ENCODE results near the gene MPC1.

The MPC1 gene

DNA sequence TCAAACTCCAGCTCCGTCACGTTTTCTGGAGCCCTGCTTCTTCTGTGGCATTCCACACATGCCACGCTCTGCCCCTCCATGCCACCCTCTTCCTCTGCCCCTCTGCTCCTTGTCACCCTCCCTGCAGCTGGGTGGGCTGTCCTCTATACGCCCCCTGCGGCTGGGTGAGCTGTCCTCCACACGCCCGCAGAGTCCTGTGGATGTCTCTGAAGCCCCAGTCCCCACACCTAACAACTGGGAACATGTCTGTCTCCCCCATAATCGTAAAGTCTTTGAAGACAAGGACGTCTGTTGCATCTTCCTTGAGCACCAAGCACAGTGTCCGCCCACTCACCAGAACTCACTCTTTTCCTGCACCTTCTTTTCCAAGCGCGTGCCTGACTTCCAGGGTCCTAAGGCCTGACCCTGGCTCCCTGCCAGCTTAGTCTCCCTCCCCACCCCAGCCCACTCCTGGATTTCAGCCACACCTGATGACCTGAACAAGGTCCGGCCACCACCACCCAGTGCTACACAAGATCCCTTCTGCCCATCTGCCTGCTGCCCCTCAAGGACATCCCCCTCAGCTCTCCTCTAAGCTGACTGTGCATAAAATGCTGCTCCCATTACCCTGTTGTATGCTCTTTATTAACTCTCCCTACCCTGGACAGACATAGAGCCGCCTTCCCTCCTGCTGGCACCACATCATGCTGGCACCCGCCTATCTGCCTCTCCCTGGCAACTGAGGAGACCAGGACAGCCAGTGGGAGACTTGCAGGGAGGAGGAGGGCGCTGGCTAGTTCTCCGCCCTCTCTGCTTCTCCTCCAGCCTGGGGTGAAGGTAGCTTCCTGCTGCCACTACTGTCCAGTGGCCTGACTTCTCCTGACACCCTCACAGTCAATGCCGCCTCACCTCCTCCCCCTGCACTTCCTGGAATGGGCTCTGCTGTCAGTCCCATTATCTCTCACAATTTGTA lies 63.8 kb downstream of the MPC1 start:
- ChIA-PET POLR2A (no interaction called here), CTCF (interaction anchor here (0.7 to 2.7 kb wide), 5 partner anchors 9 to 82 kb away, joined by 3 to 11 read pairs (median 4); no protein-coding TSS in a partner anchor)
- no peak for DNase-seq (ENCODE audit: extremely low spot score)
- TF ChIP-seq, protein P1, sequence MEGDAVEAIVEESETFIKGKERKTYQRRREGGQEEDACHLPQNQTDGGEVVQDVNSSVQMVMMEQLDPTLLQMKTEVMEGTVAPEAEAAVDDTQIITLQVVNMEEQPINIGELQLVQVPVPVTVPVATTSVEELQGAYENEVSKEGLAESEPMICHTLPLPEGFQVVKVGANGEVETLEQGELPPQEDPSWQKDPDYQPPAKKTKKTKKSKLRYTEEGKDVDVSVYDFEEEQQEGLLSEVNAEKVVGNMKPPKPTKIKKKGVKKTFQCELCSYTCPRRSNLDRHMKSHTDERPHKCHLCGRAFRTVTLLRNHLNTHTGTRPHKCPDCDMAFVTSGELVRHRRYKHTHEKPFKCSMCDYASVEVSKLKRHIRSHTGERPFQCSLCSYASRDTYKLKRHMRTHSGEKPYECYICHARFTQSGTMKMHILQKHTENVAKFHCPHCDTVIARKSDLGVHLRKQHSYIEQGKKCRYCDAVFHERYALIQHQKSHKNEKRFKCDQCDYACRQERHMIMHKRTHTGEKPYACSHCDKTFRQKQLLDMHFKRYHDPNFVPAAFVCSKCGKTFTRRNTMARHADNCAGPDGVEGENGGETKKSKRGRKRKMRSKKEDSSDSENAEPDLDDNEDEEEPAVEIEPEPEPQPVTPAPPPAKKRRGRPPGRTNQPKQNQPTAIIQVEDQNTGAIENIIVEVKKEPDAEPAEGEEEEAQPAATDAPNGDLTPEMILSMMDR (IDR thresholded peaks at IDR 0.05; ENCODE audit: control extremely low read depth, extremely low read depth, low read depth, missing control alignments): no peak

DNA sequence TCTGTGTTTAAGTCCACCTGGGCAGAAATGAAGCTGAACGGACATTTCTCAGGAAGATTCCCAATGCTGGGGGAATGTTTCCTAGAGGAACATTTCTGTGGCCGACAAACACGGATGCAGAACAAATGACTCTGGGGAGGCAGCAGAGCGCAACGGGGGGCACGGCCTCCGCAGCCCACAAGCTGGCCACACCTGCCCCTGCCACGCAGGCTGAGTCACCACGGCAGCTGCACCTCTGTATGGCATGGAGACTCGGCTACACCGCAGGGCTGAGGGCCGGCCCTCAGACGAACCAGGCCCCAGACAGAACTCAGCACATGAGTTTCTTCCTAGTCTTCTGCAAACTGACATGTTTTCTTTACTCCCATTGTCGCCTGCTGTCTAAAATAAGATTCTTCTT lies 64.5 kb downstream of the MPC1 start:
- CTCF ChIA-PET: interaction anchor here (0.7 to 2.7 kb wide), 5 partner anchors 9 to 83 kb away, joined by 3 to 11 read pairs (median 5); no protein-coding TSS in a partner anchor
- POLR2A ChIA-PET: no interaction called here
- TF ChIP-seq, protein P1 (IDR thresholded peaks at IDR 0.05; ENCODE audit: control extremely low read depth, extremely low read depth, low read depth, missing control alignments): no peak
- no peak for DNase-seq (ENCODE audit: extremely low spot score)

DNA sequence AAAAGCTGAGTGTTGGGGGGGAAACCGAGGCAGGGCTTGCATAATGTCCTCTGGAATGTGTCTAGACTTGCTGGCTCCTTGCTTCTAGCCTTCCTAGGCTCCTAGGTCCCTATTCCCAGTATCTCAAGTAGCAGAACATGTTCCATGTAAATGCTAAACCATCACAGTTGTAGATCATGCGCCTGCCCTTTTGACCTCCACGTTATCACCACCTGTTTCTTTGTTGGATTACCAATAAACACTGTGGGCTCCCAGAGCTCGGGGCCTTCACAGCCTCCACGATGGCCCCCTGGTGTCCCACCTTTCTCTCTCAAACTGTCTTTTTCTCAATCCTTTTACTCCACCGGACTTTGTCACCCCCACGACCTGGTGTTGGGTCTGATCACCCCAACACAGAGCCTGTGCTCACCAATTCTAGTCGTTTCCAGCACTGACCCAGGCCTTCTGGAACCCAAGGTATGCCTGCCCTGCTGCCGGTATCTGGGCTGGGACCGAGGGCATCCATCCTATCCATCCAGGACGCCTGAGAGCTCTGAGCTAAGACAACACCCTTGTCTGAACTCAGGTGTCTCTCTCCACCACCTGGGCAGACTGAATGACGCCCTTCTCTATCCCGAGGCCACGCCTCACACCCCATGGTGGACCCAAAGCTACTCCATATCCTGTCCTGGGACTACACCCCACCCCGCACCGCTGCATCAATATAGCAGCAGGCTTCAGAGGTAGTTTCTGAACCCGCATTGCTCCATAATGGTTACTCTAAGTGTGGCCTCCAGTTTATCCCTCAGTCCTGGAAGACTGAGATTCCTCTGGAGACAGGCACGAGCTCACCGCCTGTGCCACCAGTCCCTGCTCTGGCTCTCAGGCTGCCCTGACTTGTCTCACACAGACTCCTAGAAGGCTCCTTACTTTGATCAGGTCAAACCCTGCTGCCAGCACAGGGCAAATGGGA lies 65.2 kb downstream of the MPC1 start:
- TF ChIP-seq, protein P1 (IDR thresholded peaks at IDR 0.05; ENCODE audit: control extremely low read depth, extremely low read depth, low read depth, missing control alignments): no peak
- no peak for DNase-seq (ENCODE audit: extremely low spot score)
- ChIA-PET POLR2A (no interaction called here), CTCF (interaction anchor here (0.7 to 2.7 kb wide), 8 partner anchors 8 to 84 kb away, joined by 3 to 11 read pairs (median 4); partner anchors contain the start of gene PRR18)

DNA sequence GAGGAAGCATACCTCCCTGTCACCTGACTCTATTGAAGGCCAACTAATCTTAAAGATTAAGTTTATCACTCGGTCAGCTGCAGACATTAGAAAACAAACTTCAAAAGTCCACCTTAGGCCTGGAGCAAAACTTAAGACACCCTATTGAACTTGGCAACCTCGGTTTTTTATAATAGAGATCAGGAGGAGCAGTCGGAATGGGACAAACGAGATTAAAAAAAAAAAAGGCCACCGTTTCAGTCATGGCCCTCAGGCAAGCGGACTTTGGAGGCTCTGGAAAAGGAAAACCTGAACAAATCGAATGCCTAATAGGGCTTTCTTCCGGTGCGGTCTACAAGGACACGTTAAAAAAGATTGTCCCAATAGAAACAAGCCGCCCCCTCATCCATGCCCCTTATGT lies 67.3 kb downstream of the MPC1 start:
- ChIA-PET POLR2A (no interaction called here), CTCF (no interaction called here)
- TF ChIP-seq, protein P1 (IDR thresholded peaks at IDR 0.05; ENCODE audit: control extremely low read depth, extremely low read depth, low read depth, missing control alignments): no peak
- no peak for DNase-seq (ENCODE audit: extremely low spot score)
